Suprapubic skin (tissue), 4 donors: ENCODE data around the gene ZBTB8OS.

Experiments
- CTCF ChIP-seq, 2 donors: fragments of 200-600 bp in 1 of 2; fragments of 450-650 bp in 1 of 2; sonication (generic) in 1 of 2; IDR thresholded peaks; one replicate each; pipeline ENCODE4 v1.5.1; 2016 to 2019; ENCODE audit warnings: antibody characterized with exemption in 2 of 2, mild to moderate bottlenecking in 1 of 2, moderate library complexity in 1 of 2
- EP300 ChIP-seq: sonication (generic); formaldehyde crosslinking; IDR thresholded peaks from one replicate; pipeline ENCODE4 v1.6.1; 2017; ENCODE audit warnings: antibody characterized with exemption
- POLR2A ChIP-seq, 2 donors: fragments of 450-650 bp; IDR thresholded peaks; one replicate each; pipeline ENCODE4 v1.6.1; 2017; ENCODE audit warnings: antibody characterized with exemption in 2 of 2, mild to moderate bottlenecking in 2 of 2, moderate library complexity in 2 of 2
- POLR2AphosphoS5 ChIP-seq, 3 donors: sonication (generic); formaldehyde crosslinking; IDR thresholded peaks; one replicate each; pipeline ENCODE4 v1.6.1; 2017; ENCODE audit warnings: antibody characterized with exemption in 3 of 3

- TF ChIP-seq EP300 = no peak
- no peak for TF ChIP-seq CTCF (IDR thresholded peaks at IDR 0.05)
- TF ChIP-seq POLR2AphosphoS5 (IDR thresholded peaks at IDR 0.05) = no peak
- no peak for TF ChIP-seq POLR2A (IDR thresholded peaks at IDR 0.05)
These were observed 9.2 kb upstream of the ZBTB8OS start for GRCh38 chr1:32659581-32659980.
